ENCODE measurements around the gene RPS23. TPM values are rescaled to one million over a fixed set of nuclear protein-coding genes. Genes with fewer than 3 reads are reported as not detected.

RPS23 gene
- total RNA-seq (2014; rRNA removed; shearing (Covaris generic)): 3,037 and 3,232 TPM in 2 replicates

GRCh38 chr5:82277987-82278710 lies at the start of gene RPS23:
Gene RPS23 (minus strand): TSS chr5:82278354. CDS start chr5:82278323, 31 bp downstream.
- peak; percentile 89 for DNase-seq (ENCODE audit: low spot score)

GRCh38 chr5:82327941-82328340 lies 49.8 kb upstream of the RPS23 start:
- DNase-seq (ENCODE audit: low spot score): no peak

- DNase-seq (ENCODE audit: low spot score): no peak
These were observed 47.8 kb upstream of the RPS23 start for GRCh38 chr5:82325996-82326395.

- no peak for DNase-seq (ENCODE audit: low spot score)
These were observed 47.0 kb upstream of the RPS23 start for GRCh38 chr5:82325155-82325554.

- DNase-seq (ENCODE audit: low spot score): no peak
These were observed 42.8 kb upstream of the RPS23 start for GRCh38 chr5:82320966-82321365.

GRCh38 chr5:82319651-82320376 lies 41.7 kb upstream of the RPS23 start:
- DNase-seq (ENCODE audit: low spot score): no peak

- no peak for DNase-seq (ENCODE audit: low spot score)
These were observed 41.0 kb upstream of the RPS23 start for GRCh38 chr5:82319192-82319591.

GRCh38 chr5:82314964-82315758 lies 37.0 kb upstream of the RPS23 start:
- no peak for DNase-seq (ENCODE audit: low spot score)

GRCh38 chr5:82313016-82313415 lies 34.9 kb upstream of the RPS23 start:
- peak; percentile 62 for DNase-seq (ENCODE audit: low spot score)

GRCh38 chr5:82312373-82312856 lies 34.3 kb upstream of the RPS23 start:
- DNase-seq (ENCODE audit: low spot score): peak; percentile 74

- DNase-seq (ENCODE audit: low spot score): no peak
These were observed 31.0 kb upstream of the RPS23 start for GRCh38 chr5:82309091-82309531.

GRCh38 chr5:82308416-82308815 lies 30.3 kb upstream of the RPS23 start:
- no peak for DNase-seq (ENCODE audit: low spot score)

GRCh38 chr5:82307451-82307850 lies 29.3 kb upstream of the RPS23 start:
- no peak for DNase-seq (ENCODE audit: low spot score)

GRCh38 chr5:82306151-82306550 lies 28.0 kb upstream of the RPS23 start:
- DNase-seq (ENCODE audit: low spot score): no peak

- no peak for DNase-seq (ENCODE audit: low spot score)
These were observed 23.0 kb upstream of the RPS23 start for GRCh38 chr5:82301190-82301589.

- DNase-seq (ENCODE audit: low spot score): no peak
These were observed 20.5 kb upstream of the RPS23 start for GRCh38 chr5:82298668-82299067.

GRCh38 chr5:82297711-82298110 lies 19.6 kb upstream of the RPS23 start:
- no peak for DNase-seq (ENCODE audit: low spot score)

GRCh38 chr5:82296929-82297328 lies 18.8 kb upstream of the RPS23 start:
- no peak for DNase-seq (ENCODE audit: low spot score)

- no peak for DNase-seq (ENCODE audit: low spot score)
These were observed 17.9 kb upstream of the RPS23 start for GRCh38 chr5:82295959-82296531.

- DNase-seq (ENCODE audit: low spot score): no peak
These were observed 17.0 kb upstream of the RPS23 start for GRCh38 chr5:82295144-82295543.

- DNase-seq (ENCODE audit: low spot score): no peak
These were observed 13.3 kb upstream of the RPS23 start for GRCh38 chr5:82291420-82291819.

GRCh38 chr5:82290908-82291307 lies 12.8 kb upstream of the RPS23 start:
- no peak for DNase-seq (ENCODE audit: low spot score)
